Measurements from ENCODE around the gene RGS21.
A peak's percentile ranks its signal among the peaks of the same experiment; 100 is the strongest.
"Not testable (repeated sequence)": the region's sequence is repeated elsewhere in the genome, so short reads cannot be mapped to it uniquely, and the experiment has no call there.

The RGS21 gene

GRCh38 chr1:192316942-192317450 is at the start of gene RGS21:
RGS21 (plus strand) TSS chr1:192316992; CDS start chr1:192343037, 26,045 bp downstream.
- no peak for DNase-seq

GRCh38 chr1:192268468-192269052 is 48.2 kb upstream of the RGS21 start:
- no peak for DNase-seq

GRCh38 chr1:192270398-192270797 is 46.4 kb upstream of the RGS21 start:
- DNase-seq, result no peak

- no peak for DNase-seq
Measured at GRCh38 chr1:192272732-192273131, 44.1 kb upstream of the RGS21 start.

GRCh38 chr1:192274588-192274987 is 42.2 kb upstream of the RGS21 start:
- DNase-seq, result no peak

- DNase-seq, result no peak
Measured at GRCh38 chr1:192277635-192278034, 39.2 kb upstream of the RGS21 start.

GRCh38 chr1:192284927-192285326 is 31.9 kb upstream of the RGS21 start:
- no peak for DNase-seq

GRCh38 chr1:192303029-192303428 is 13.8 kb upstream of the RGS21 start:
- no peak for DNase-seq

- DNase-seq, result not testable (repeated sequence)
Measured at GRCh38 chr1:192308314-192308713, 8.5 kb upstream of the RGS21 start.

- DNase-seq, result peak; percentile 10
Measured at GRCh38 chr1:192311281-192311680, 5.5 kb upstream of the RGS21 start.

- DNase-seq, result no peak
Measured at GRCh38 chr1:192327997-192328396, 11.2 kb downstream of the RGS21 start.

GRCh38 chr1:192342842-192343241 is 26.1 kb downstream of the RGS21 start:
- no peak for DNase-seq

GRCh38 chr1:192343344-192343743 is 26.6 kb downstream of the RGS21 start:
- DNase-seq, result no peak

- DNase-seq, result no peak
Measured at GRCh38 chr1:192349314-192349713, 32.5 kb downstream of the RGS21 start.

- DNase-seq, result no peak
Measured at GRCh38 chr1:192350356-192350755, 33.6 kb downstream of the RGS21 start.

- DNase-seq, result no peak
Measured at GRCh38 chr1:192351550-192351949, 34.8 kb downstream of the RGS21 start.

GRCh38 chr1:192357924-192358323 is 41.1 kb downstream of the RGS21 start:
- no peak for DNase-seq

GRCh38 chr1:192358402-192358801 is 41.6 kb downstream of the RGS21 start:
- DNase-seq, result no peak

GRCh38 chr1:192358822-192359221 is 42.0 kb downstream of the RGS21 start:
- no peak for DNase-seq

GRCh38 chr1:192363177-192363576 is 46.4 kb downstream of the RGS21 start:
- no peak for DNase-seq

- DNase-seq, result no peak
Measured at GRCh38 chr1:192367436-192367835, 50.6 kb downstream of the RGS21 start.

- no peak for DNase-seq
Measured at GRCh38 chr1:192375306-192375705, 58.5 kb downstream of the RGS21 start.

- no peak for DNase-seq
Measured at GRCh38 chr1:192376374-192376773, 59.6 kb downstream of the RGS21 start.

GRCh38 chr1:192378276-192378675 is 61.5 kb downstream of the RGS21 start:
- DNase-seq, result no peak

GRCh38 chr1:192378878-192379277 is 62.1 kb downstream of the RGS21 start:
- no peak for DNase-seq

Measured in kidney glomerular epithelial cell (primary cell).